HEK293 (cell line): ENCODE measurements around the gene ERCC6.

ENCODE experiments used
- CTCF ChIA-PET: fragments of 350-600 bp; formaldehyde crosslinking; extraction: SDS; loops from one replicate; lab custom pipeline; 2021; ENCODE audit warnings: antibody characterized with exemption; lab: Yijun Ruan, JAX
- POLR2A ChIA-PET: fragments of 300-600 bp; formaldehyde crosslinking; extraction: SDS; loops from one replicate; lab custom pipeline; 2020; ENCODE audit warnings: antibody characterized with exemption, inconsistent platforms; lab: Yijun Ruan, JAX
- H3K27ac ChIP-seq: fragments of 200-500 bp; sonication (Bioruptor generic); 2 replicates; pipeline ENCODE4 v1.5.1; 2014; ENCODE audit warnings: low read depth, low read length, control low read depth, inconsistent platforms; ENCODE audit errors: extremely low read depth
- H3K36me3 ChIP-seq, 2 experiments: fragments of 200-500 bp in 1 of 2; sonication (Bioruptor generic) in 1 of 2; 1 replicate in 1 of 2; 2 replicates in 1 of 2; pipeline ENCODE4 v1.5.1; 2014 to 2017; ENCODE audit warnings: inconsistent platforms in 2 of 2, low read length in 2 of 2; ENCODE audit not compliant: control insufficient read depth in 2 of 2, insufficient read depth in 1 of 2
- H3K4me1 ChIP-seq: fragments of 200-500 bp; sonication (Bioruptor generic); 2 replicates; pipeline ENCODE4 v1.5.1; 2014; ENCODE audit warnings: mild to moderate bottlenecking, low read length, inconsistent platforms; ENCODE audit not compliant: control insufficient read depth, insufficient read depth
- H3K4me3 ChIP-seq: 2 replicates; pipeline ENCODE4 v1.5.1; 2011; ENCODE audit warnings: low read depth, mild to moderate bottlenecking, control low read depth, low read length, moderate library complexity
- H3K9me3 ChIP-seq: fragments of 200-500 bp; sonication (Bioruptor generic); 2 replicates; pipeline ENCODE4 v1.5.1; 2014; ENCODE audit warnings: low read depth, low read length, inconsistent platforms; ENCODE audit not compliant: control insufficient read depth, insufficient read depth
- INSM2 ChIP-seq: fragments of 450-650 bp; formaldehyde crosslinking; IDR thresholded peaks from 2 replicates; pipeline ENCODE4 v1.5.1; 2016; ENCODE audit warnings: missing biosample characterization, missing genetic modification characterization
- MZF1 ChIP-seq: fragments of 450-650 bp; formaldehyde crosslinking; IDR thresholded peaks from 2 replicates; pipeline ENCODE4 v1.5.1; 2017; ENCODE audit warnings: missing biosample characterization, missing genetic modification characterization, borderline replicate concordance
- SCRT2 ChIP-seq: fragments of 450-650 bp; formaldehyde crosslinking; IDR thresholded peaks from 2 replicates; pipeline ENCODE4 v1.5.1; 2016; ENCODE audit warnings: missing biosample characterization, missing genetic modification characterization
- ZBTB10 ChIP-seq: fragments of 450-650 bp; formaldehyde crosslinking; IDR thresholded peaks from 2 replicates; pipeline ENCODE4 v1.5.1; 2016; ENCODE audit warnings: missing biosample characterization, missing genetic modification characterization
- ZNF221 ChIP-seq: fragments of 450-650 bp; formaldehyde crosslinking; IDR thresholded peaks from 2 replicates; pipeline ENCODE4 v1.5.1; 2017; ENCODE audit warnings: missing biosample characterization, missing genetic modification characterization, borderline replicate concordance
- ZNF24 ChIP-seq: fragments of 450-650 bp; formaldehyde crosslinking; IDR thresholded peaks from 2 replicates; pipeline ENCODE4 v1.5.1; 2016; ENCODE audit warnings: missing biosample characterization, missing genetic modification characterization
- ZNF280C ChIP-seq: fragments of 450-650 bp; formaldehyde crosslinking; IDR thresholded peaks from 2 replicates; pipeline ENCODE4 v1.5.1; 2016; ENCODE audit warnings: missing biosample characterization, missing genetic modification characterization
- ZNF292 ChIP-seq: fragments of 450-650 bp; formaldehyde crosslinking; IDR thresholded peaks from 2 replicates; pipeline ENCODE4 v1.5.1; 2016; ENCODE audit warnings: low read depth, missing biosample characterization, missing genetic modification characterization, borderline replicate concordance
- ZNF335 ChIP-seq: fragments of 450-650 bp; formaldehyde crosslinking; conservative IDR thresholded peaks from 2 replicates; pipeline ENCODE4 v1.5.1; 2016; ENCODE audit warnings: missing biosample characterization, missing genetic modification characterization
- ZNF354C ChIP-seq: fragments of 450-650 bp; formaldehyde crosslinking; IDR thresholded peaks from 2 replicates; pipeline ENCODE4 v1.5.1; 2016; ENCODE audit warnings: missing biosample characterization, missing genetic modification characterization, low read depth, borderline replicate concordance
- ZNF404 ChIP-seq: fragments of 450-650 bp; formaldehyde crosslinking; IDR thresholded peaks from 2 replicates; pipeline ENCODE4 v1.5.1; 2017; ENCODE audit warnings: missing biosample characterization, missing genetic modification characterization
- ZNF677 ChIP-seq: fragments of 450-650 bp; IDR thresholded peaks from 2 replicates; pipeline ENCODE4 v1.5.0; 2018; ENCODE audit warnings: missing biosample characterization, mild to moderate bottlenecking, missing genetic modification characterization, moderate library complexity
- ZNF76 ChIP-seq: fragments of 450-650 bp; formaldehyde crosslinking; IDR thresholded peaks from 2 replicates; pipeline ENCODE4; 2016; ENCODE audit warnings: low read depth, missing biosample characterization, missing genetic modification characterization, borderline replicate concordance
- ZSCAN4 ChIP-seq: fragments of 450-650 bp; formaldehyde crosslinking; IDR thresholded peaks from 2 replicates; pipeline ENCODE4 v1.5.1; 2017; ENCODE audit warnings: missing biosample characterization, missing genetic modification characterization
- ZXDB ChIP-seq: fragments of 450-650 bp; formaldehyde crosslinking; IDR thresholded peaks from 2 replicates; pipeline ENCODE4 v1.5.1; 2016; ENCODE audit warnings: missing biosample characterization, missing genetic modification characterization

The ERCC6 gene

GRCh38 chr10:49500412-49500811 is 38.5 kb downstream of the ERCC6 start:
- TF ChIP-seq SCRT2 (tag by site-specific recombination) (peak; percentile 59; the same call in 1 of the 2 replicates), ZNF280C (tag by site-specific recombination) (no peak), ZNF76 (tag by site-specific recombination) (0 out of 2 replicates have a peak, but pooled peaks have one; percentile 27)
- H3K4me3 ChIP-seq: no peak overlapping the region
- ChIA-PET CTCF (interaction anchor here (0.9 to 4.5 kb wide), 5 partner anchors 9 to 845 kb away, joined by 3 to 25 read pairs (median 4); no protein-coding TSS in a partner anchor), POLR2A (no interaction called here)
- H3K9me3 ChIP-seq: no peaks in the 10 kb centered on the region
- H3K36me3 ChIP-seq: peaks cover 4 to 9% of the 10 kb centered on the region in 2 experiments; a peak in 2 of 3 replicates
- H3K27ac ChIP-seq: no peak overlapping the region
- peaks cover 8% of the 10 kb centered on the region; the same call in 1 of the 2 replicates for H3K4me1 ChIP-seq

DNA sequence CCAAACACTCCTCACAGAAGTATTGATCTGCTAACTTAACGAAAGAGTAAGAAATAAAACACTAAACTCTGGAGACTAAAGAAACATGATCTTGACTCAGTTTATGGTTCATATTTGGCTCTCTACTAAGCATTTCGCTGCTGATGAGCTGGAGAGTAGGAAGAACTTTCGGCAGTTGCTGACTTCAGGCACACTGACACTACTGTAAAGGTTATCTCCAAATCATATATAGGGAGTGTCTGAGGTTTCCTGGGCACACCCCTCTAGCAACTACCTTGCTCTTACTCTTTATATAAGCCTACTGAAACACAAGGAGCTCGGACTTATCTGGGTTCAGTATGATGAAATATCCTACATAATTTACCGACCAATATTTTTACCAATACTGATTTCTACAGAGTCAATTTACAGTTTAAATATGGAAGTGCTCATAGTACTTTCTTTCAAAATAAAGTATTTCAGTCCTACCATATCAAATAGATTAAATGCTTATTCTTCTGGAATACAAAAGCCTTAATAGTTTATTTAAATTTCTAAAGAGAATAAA is 39.5 kb downstream of the ERCC6 start:
- Histone ChIP-seq H3K9me3 (no peaks in the 10 kb centered on the region), H3K36me3 (peaks cover 4 to 9% of the 10 kb centered on the region in 2 experiments; a peak in 2 of 3 replicates), H3K4me1 (peaks cover 6% of the 10 kb centered on the region; the same call in 1 of the 2 replicates), H3K27ac (no peak overlapping the region), H3K4me3 (no peak overlapping the region)
- ChIA-PET POLR2A (no interaction called here), CTCF (interaction anchor here (0.9 to 4.5 kb wide), 5 partner anchors 13 to 843 kb away, joined by 3 to 25 read pairs (median 4); no protein-coding TSS in a partner anchor)
- TF ChIP-seq ZNF24 (no peak), ZNF404 (tag by site-specific recombination) (no peak), ZNF335 (no peak), ZSCAN4 (tag by site-specific recombination) (no peak), ZXDB (tag by site-specific recombination) (no peak), ZNF221 (tag by site-specific recombination) (no peak), ZNF677 (tag by site-specific recombination) (no peak), ZNF292 (tag by site-specific recombination) (no peak), ZNF354C (no peak), INSM2 (tag by site-specific recombination) (no peak), ZBTB10 (tag by site-specific recombination) (no peak), MZF1 (tag by site-specific recombination) (no peak)
